H1 (cell line): ENCODE measurements around the gene MFNG. TPM values are rescaled to one million over a fixed set of nuclear protein-coding genes. Genes with fewer than 3 reads are reported as not detected.

Experiments
- CTCF ChIA-PET: fragments of 300-600 bp; sonication (Branson Sonifier 250); formaldehyde crosslinking; loops from one replicate; lab custom pipeline; 2021; ENCODE audit not compliant: partially characterized antibody; lab: Charles Lee
- POLR2A ChIA-PET: fragments of 300-600 bp; sonication (Branson Sonifier 250); formaldehyde crosslinking; loops from one replicate; lab custom pipeline; 2021; ENCODE audit warnings: inconsistent platforms; ENCODE audit not compliant: partially characterized antibody; lab: Charles Lee
- DNase-seq, 2 experiments: peaks; one replicate each; pipeline versions ENCODE4 v3.0.0 to v3.0.0-alpha.2; 2010 to 2022; ENCODE audit warnings: low spot score in 2 of 2, low read depth in 1 of 2, mixed read lengths in 1 of 2
- FAIRE-seq: peaks from 2 replicates; lab custom pipeline; 2011; peaks lifted over from hg19 to GRCh38; lab: Jason Lieb, UNC
- H2AFZ ChIP-seq: 2 replicates; pipeline ENCODE4 v1.8.1; 2012; ENCODE audit warnings: low read length, inconsistent platforms
- H2AK5ac ChIP-seq: 2 replicates; pipeline ENCODE4 v1.6.1; 2013; ENCODE audit warnings: low read depth, low read length
- H2BK120ac ChIP-seq: replicated peaks from 2 replicates; pipeline ENCODE3; 2013; ENCODE audit warnings: low read depth, low read length, inconsistent platforms
- H2BK12ac ChIP-seq: 2 replicates; pipeline ENCODE4 v1.6.1; 2013; ENCODE audit warnings: low read depth, low read length
- H2BK15ac ChIP-seq: 2 replicates; pipeline ENCODE4 v1.6.1; 2013; ENCODE audit warnings: low read length
- H2BK20ac ChIP-seq: 2 replicates; pipeline ENCODE4 v1.6.1; 2013; ENCODE audit warnings: low read length
- H2BK5ac ChIP-seq: 2 replicates; pipeline ENCODE4 v1.6.1; 2013; ENCODE audit warnings: low read depth, low read length
- H3K14ac ChIP-seq: 2 replicates; pipeline ENCODE4 v1.6.1; 2013; ENCODE audit warnings: inconsistent platforms; ENCODE audit not compliant: insufficient read length
- H3K18ac ChIP-seq: 2 replicates; pipeline ENCODE4 v1.6.1; 2013; ENCODE audit warnings: low read length; ENCODE audit errors: extremely low read depth
- H3K23ac ChIP-seq: 2 replicates; pipeline ENCODE4 v1.6.1; 2013; ENCODE audit warnings: inconsistent platforms; ENCODE audit not compliant: insufficient read length
- H3K23me2 ChIP-seq: 2 replicates; pipeline ENCODE4 v1.6.1; 2013; ENCODE audit warnings: low read depth, low read length
- H3K27ac ChIP-seq: 2 replicates; pipeline ENCODE4 v1.6.1; 2011; ENCODE audit warnings: low read depth, low read length, inconsistent platforms
- H3K27me3 ChIP-seq, 4 experiments: replicated peaks in 1 of 4; 1 replicate in 1 of 4; 2 replicates in 3 of 4; pipeline versions ENCODE4 v1.6.1 to v1.8.1; 2011 to 2013; ENCODE audit warnings: low read length in 3 of 4, mild to moderate bottlenecking in 3 of 4, inconsistent platforms in 2 of 4, mixed read lengths in 2 of 4, moderate library complexity in 1 of 4; ENCODE audit not compliant: control insufficient read depth in 3 of 4, insufficient read depth in 3 of 4; ENCODE audit errors: extremely low read depth in 1 of 4
- H3K36me3 ChIP-seq, 4 experiments: 2 replicates each; pipeline versions ENCODE4 v1.6.1 to v1.8.1; 2011 to 2013; ENCODE audit warnings: mild to moderate bottlenecking in 4 of 4, low read length in 3 of 4, moderate library complexity in 2 of 4, control low read depth in 1 of 4, inconsistent platforms in 1 of 4; ENCODE audit not compliant: insufficient read depth in 4 of 4, control insufficient read depth in 2 of 4
- H3K4ac ChIP-seq: replicated peaks from 2 replicates; pipeline ENCODE3; 2013; ENCODE audit warnings: low read length, low read depth, mixed read lengths, inconsistent platforms; ENCODE audit not compliant: insufficient read length
- H3K4me1 ChIP-seq, 4 experiments: replicated peaks in 1 of 4; 1 replicate in 1 of 4; 2 replicates in 3 of 4; pipeline versions ENCODE4 v1.6.1 to v1.8.1; 2011 to 2013; ENCODE audit warnings: low read length in 3 of 4, inconsistent platforms in 2 of 4, mixed read lengths in 1 of 4; ENCODE audit not compliant: insufficient read depth in 4 of 4, control insufficient read depth in 3 of 4
- H3K4me2 ChIP-seq, 2 experiments: 2 replicates each; pipeline versions ENCODE4 v1.6.1 to v1.8.1; 2011 to 2013; ENCODE audit warnings: low read depth in 2 of 2, low read length in 2 of 2, control low read depth in 1 of 2, inconsistent platforms in 1 of 2, mild to moderate bottlenecking in 1 of 2; ENCODE audit not compliant: insufficient read depth in 1 of 2
- H3K4me3 ChIP-seq, 4 experiments: fragments of 200-600, 300-600 bp in 1 of 4; sonication (generic), shearing (Covaris generic), sonication (Bioruptor Twin) in 1 of 4; 2 replicates each; pipeline versions ENCODE4 v1.5.1 to v1.8.1; 2011 to 2016; ENCODE audit warnings: low read length in 4 of 4, low read depth in 3 of 4, control low read depth in 2 of 4, inconsistent platforms in 2 of 4, mild to moderate bottlenecking in 2 of 4, mixed read lengths in 1 of 4, moderate library complexity in 1 of 4; ENCODE audit not compliant: insufficient read depth in 2 of 4; ENCODE audit errors: extremely low read depth in 1 of 4
- H3K56ac ChIP-seq: replicated peaks from 2 replicates; pipeline ENCODE3; 2013; ENCODE audit warnings: low read depth, mild to moderate bottlenecking, mixed read lengths, low read length, inconsistent platforms; ENCODE audit not compliant: insufficient read length
- H3K79me1 ChIP-seq: 2 replicates; pipeline ENCODE4 v1.6.1; 2013; ENCODE audit warnings: low read depth, low read length, control low read depth
- H3K79me2 ChIP-seq, 2 experiments: 2 replicates each; pipeline versions ENCODE4 v1.6.1 to v1.8.1; 2012 to 2013; ENCODE audit warnings: low read length in 2 of 2, mild to moderate bottlenecking in 2 of 2, inconsistent platforms in 1 of 2; ENCODE audit not compliant: insufficient read depth in 2 of 2, control insufficient read depth in 1 of 2
- H3K9ac ChIP-seq, 4 experiments: replicated peaks in 1 of 4; 1 replicate in 1 of 4; 2 replicates in 3 of 4; pipeline versions ENCODE4 v1.6.1 to v1.8.1; 2011 to 2013; ENCODE audit warnings: low read depth in 3 of 4, low read length in 3 of 4, control low read depth in 2 of 4, mild to moderate bottlenecking in 2 of 4, moderate library complexity in 2 of 4, inconsistent platforms in 1 of 4; ENCODE audit errors: extremely low read depth in 1 of 4
- H3K9me3 ChIP-seq, 2 experiments: 2 replicates each; pipeline versions ENCODE4 v1.6.1 to v1.8.1; 2012 to 2013; ENCODE audit warnings: mild to moderate bottlenecking in 2 of 2, moderate library complexity in 2 of 2, control low read depth in 1 of 2, inconsistent platforms in 1 of 2, low read depth in 1 of 2, low read length in 1 of 2, mixed read lengths in 1 of 2; ENCODE audit not compliant: insufficient read depth in 2 of 2
- H4K20me1 ChIP-seq, 2 experiments: replicated peaks in 1 of 2; 2 replicates each; pipeline versions ENCODE3 to v1.8.1; 2011 to 2013; ENCODE audit warnings: inconsistent platforms in 2 of 2, low read length in 2 of 2, mild to moderate bottlenecking in 1 of 2; ENCODE audit not compliant: insufficient read depth in 2 of 2, control insufficient read depth in 1 of 2
- H4K5ac ChIP-seq: 2 replicates; pipeline ENCODE4 v1.6.1; 2013; ENCODE audit warnings: low read length, low read depth, mixed read lengths, inconsistent platforms; ENCODE audit not compliant: insufficient read length
- H4K8ac ChIP-seq: 2 replicates; pipeline ENCODE4 v1.8.0; 2013; ENCODE audit warnings: mild to moderate bottlenecking, moderate library complexity, low read length, inconsistent platforms; ENCODE audit not compliant: insufficient read depth; ENCODE audit errors: extremely low read depth
- H4K91ac ChIP-seq: replicated peaks from 2 replicates; pipeline ENCODE3; 2013; ENCODE audit warnings: low read length, mixed read lengths, inconsistent platforms; ENCODE audit not compliant: insufficient read length
- BACH1 ChIP-seq: IDR thresholded peaks from 2 replicates; pipeline ENCODE4 v1.6.1; 2012; ENCODE audit warnings: low read length, improper control_type of control experiment
- FOSL1 ChIP-seq: IDR thresholded peaks from 2 replicates; pipeline ENCODE4 v1.6.1; 2011; ENCODE audit warnings: mild to moderate bottlenecking, low read depth, low read length, moderate library complexity; ENCODE audit not compliant: insufficient read depth
- KDM1A ChIP-seq: fragments of 200-600, 300-600 bp; sonication (generic); IDR thresholded peaks from 2 replicates; pipeline ENCODE4 v1.7.1; 2016; ENCODE audit warnings: mild to moderate bottlenecking, low read length, borderline replicate concordance
- NANOG ChIP-seq: IDR thresholded peaks from 2 replicates; pipeline ENCODE4 v1.6.1; 2011; ENCODE audit warnings: low read length, low read depth, mild to moderate bottlenecking, inconsistent platforms; ENCODE audit not compliant: insufficient read depth, poor library complexity, severe bottlenecking
- WGBS, 2 experiments: shearing (Covaris generic) in 1 of 2; methylation state at CpG; one replicate each; pipeline versions ENCODE4 v1.1.6 to v1.1.7; 2013 to 2015; ENCODE audit warnings: low lambda C conversion rate in 2 of 2, mixed read lengths in 2 of 2, inconsistent platforms in 1 of 2, low coverage in 1 of 2, missing lambda C conversion rate in 1 of 2; ENCODE audit not compliant: insufficient replicate concordance in 2 of 2, insufficient coverage in 1 of 2, insufficient read length in 1 of 2; ENCODE audit errors: extremely low coverage in 1 of 2, missing lambda C conversion rate in 1 of 2; 5-methylcytosine and 5-hydroxymethylcytosine counted together
- polyA plus RNA-seq, 7 experiments: library from polyadenylated mRNA; depleted of rRNA in 3 of 7; stranded (reverse) in 5 of 7; unstranded in 2 of 7; fragments of >200 nt in 5 of 7; fragments of 200-250 nt in 2 of 7; gene quantifications; 1 replicate in 5 of 7; 2 replicates in 1 of 7; 4 replicates in 1 of 7; pipeline versions ENCODE4 v1.2.1 to v1.2.3, GENCODE V29; 2011 to 2013; ENCODE audit warnings: missing spikeins in 2 of 7, mixed read lengths in 2 of 7
- total RNA-seq: library from RNA; stranded (reverse); fragmentation: NEBNext Ultra II Directional; extraction: Animal tissue kit (Norgen Biotek cat#: 25700); gene quantifications from 2 replicates; pipeline ENCODE4 v1.2.1, GENCODE V29; 2021

The MFNG gene
- total and polyA plus RNA-seq, 2 of the 8 experiments (the other 6 are each of a cell fraction or from before 2014, with no cell fraction given): 1.7 to 5.5 TPM

GRCh38 chr22:37423283-37423682 is 62.9 kb downstream of the MFNG start:
- no peak overlapping the region for H2BK5ac ChIP-seq
- no peaks in the 10 kb centered on the region for H3K9me3 ChIP-seq
- no peak for DNase-seq
- no peak overlapping the region for H3K27ac ChIP-seq
- no peak overlapping the region for H3K4ac ChIP-seq
- H2BK120ac ChIP-seq: no peak overlapping the region
- H4K91ac ChIP-seq: no peak overlapping the region
- 82% methylated on average over 8 of the region's 8 CpGs; no CpG with 5 or more reads in 1 of the 2 experiments for WGBS, 2 experiments
- TF ChIP-seq BACH1 (no peak), KDM1A (0 out of 2 replicates have a peak, but pooled peaks have one; percentile 21), NANOG (no peak), FOSL1 (no peak)
- H3K4me3 ChIP-seq: no peak overlapping the region
- no peak overlapping the region for H2BK15ac ChIP-seq
- H3K56ac ChIP-seq: no peak overlapping the region
- POLR2A ChIA-PET: no interaction called here
- FAIRE-seq: no peak
- H4K20me1 ChIP-seq: peaks cover 3 to 10% of the 10 kb centered on the region in 2 experiments
- no peak overlapping the region for H2BK12ac ChIP-seq
- H3K23me2 ChIP-seq: peaks cover 21% of the 10 kb centered on the region; the same call in 1 of the 2 replicates
- peaks cover 23 to 68% (median 58%) of the 10 kb centered on the region in 4 experiments for H3K27me3 ChIP-seq
- no peak overlapping the region for H4K8ac ChIP-seq
- H2BK20ac ChIP-seq: no peak overlapping the region
- H3K23ac ChIP-seq: no peak overlapping the region
- H2AK5ac ChIP-seq: no peak overlapping the region
- H3K79me1 ChIP-seq: no peaks in the 10 kb centered on the region
- H3K79me2 ChIP-seq: no peaks in the 10 kb centered on the region
- H2AFZ ChIP-seq: no peak overlapping the region
- H3K14ac ChIP-seq: no peak overlapping the region
- H3K4me1 ChIP-seq: peaks cover 3 to 47% (median 29%) of the 10 kb centered on the region in 4 experiments
- H3K18ac ChIP-seq: no peak overlapping the region
- CTCF ChIA-PET: interaction anchor here (0.6 to 2.0 kb wide), 3 partner anchors 89 to 106 kb away, joined by 3 to 19 read pairs (median 6); no protein-coding TSS in a partner anchor
- H4K5ac ChIP-seq: no peak overlapping the region
- no peak overlapping the region for H3K4me2 ChIP-seq
- H3K9ac ChIP-seq: no peak overlapping the region
- H3K36me3 ChIP-seq: no peaks in the 10 kb centered on the region
